ENCODE measurements around the gene SPINK4. TPM values are rescaled to one million over a fixed set of nuclear protein-coding genes. Genes with fewer than 3 reads are reported as not detected.

The SPINK4 gene
- total RNA-seq, 2 donors from 2014 or later = not detected

GRCh38 chr9:33293782-33294181 is 53.8 kb downstream of the SPINK4 start:
- Histone ChIP-seq H3K4me1 (replicated peaks) (peaks cover 7% of the 10 kb centered on the region), H3K27me3 (replicated peaks; ENCODE audit: insufficient read depth) (no peaks in the 10 kb centered on the region), H3K36me3 (peaks cover 0 to 15% of the 10 kb centered on the region in 2 donors), H3K9me3 (no peaks in the 10 kb centered on the region), H3K4me3 (no peak overlapping the region), H3K27ac (no peak overlapping the region)
- intact Hi-C loops (cut with DNase I) = loop anchor here (5.0 kb wide), 1 partner anchor 34 kb away; no protein-coding TSS in a partner anchor
- 83% methylated on average over 2 of the region's 2 CpGs for WGBS
- TF ChIP-seq POLR2AphosphoS5 (IDR thresholded peaks at IDR 0.05) = no peak
- TF ChIP-seq POLR2A (IDR thresholded peaks at IDR 0.05) = no peak
- TF ChIP-seq, protein P1, sequence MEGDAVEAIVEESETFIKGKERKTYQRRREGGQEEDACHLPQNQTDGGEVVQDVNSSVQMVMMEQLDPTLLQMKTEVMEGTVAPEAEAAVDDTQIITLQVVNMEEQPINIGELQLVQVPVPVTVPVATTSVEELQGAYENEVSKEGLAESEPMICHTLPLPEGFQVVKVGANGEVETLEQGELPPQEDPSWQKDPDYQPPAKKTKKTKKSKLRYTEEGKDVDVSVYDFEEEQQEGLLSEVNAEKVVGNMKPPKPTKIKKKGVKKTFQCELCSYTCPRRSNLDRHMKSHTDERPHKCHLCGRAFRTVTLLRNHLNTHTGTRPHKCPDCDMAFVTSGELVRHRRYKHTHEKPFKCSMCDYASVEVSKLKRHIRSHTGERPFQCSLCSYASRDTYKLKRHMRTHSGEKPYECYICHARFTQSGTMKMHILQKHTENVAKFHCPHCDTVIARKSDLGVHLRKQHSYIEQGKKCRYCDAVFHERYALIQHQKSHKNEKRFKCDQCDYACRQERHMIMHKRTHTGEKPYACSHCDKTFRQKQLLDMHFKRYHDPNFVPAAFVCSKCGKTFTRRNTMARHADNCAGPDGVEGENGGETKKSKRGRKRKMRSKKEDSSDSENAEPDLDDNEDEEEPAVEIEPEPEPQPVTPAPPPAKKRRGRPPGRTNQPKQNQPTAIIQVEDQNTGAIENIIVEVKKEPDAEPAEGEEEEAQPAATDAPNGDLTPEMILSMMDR (IDR thresholded peaks at IDR 0.05) = no peak
- DNase-seq (ENCODE audit: low spot score) = no peak

DNA sequence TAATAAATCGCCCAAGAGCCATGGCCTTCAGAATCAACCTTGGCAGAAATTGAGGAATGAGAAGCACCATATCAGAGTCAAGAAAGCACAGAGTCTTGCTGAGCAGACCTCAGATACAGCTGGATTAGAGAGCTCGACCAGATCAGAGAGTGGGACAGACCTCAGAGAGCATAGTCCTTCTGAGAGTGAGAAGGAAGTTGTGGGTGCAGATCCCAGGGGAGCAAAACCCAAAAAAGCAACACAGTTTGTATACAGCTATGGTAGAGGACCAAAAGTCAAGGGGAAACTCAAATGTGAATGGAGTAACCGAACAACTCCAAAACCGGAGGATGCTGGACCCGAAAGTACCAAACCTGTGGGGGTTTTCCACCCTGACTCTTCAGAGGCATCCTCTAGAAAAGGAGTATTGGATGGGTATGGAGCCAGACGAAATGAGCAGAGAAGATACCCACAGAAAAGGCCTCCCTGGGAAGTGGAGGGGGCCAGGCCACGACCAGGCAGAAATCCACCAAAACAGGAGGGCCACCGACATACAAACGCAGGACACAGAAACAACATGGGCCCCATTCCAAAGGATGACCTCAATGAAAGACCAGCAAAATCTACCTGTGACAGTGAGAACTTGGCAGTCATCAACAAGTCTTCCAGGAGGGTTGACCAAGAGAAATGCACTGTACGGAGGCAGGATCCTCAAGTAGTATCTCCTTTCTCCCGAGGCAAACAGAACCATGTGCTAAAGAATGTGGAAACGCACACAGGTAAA is 54.9 kb downstream of the SPINK4 start:
- Histone ChIP-seq H3K27ac (no peak overlapping the region), H3K4me1 (replicated peaks) (peaks cover 7% of the 10 kb centered on the region), H3K27me3 (replicated peaks; ENCODE audit: insufficient read depth) (no peaks in the 10 kb centered on the region), H3K36me3 (peaks cover 0 to 15% of the 10 kb centered on the region in 2 donors), H3K4me3 (no peak overlapping the region), H3K9me3 (no peaks in the 10 kb centered on the region)
- intact Hi-C loops (cut with DNase I) = loop anchor here (5.0 kb wide), 1 partner anchor 32 kb away; no protein-coding TSS in a partner anchor
- WGBS = 94% methylated on average over 12 of the region's 12 CpGs
- DNase-seq (ENCODE audit: low spot score) = no peak
- TF ChIP-seq POLR2A (IDR thresholded peaks at IDR 0.05) = no peak
- TF ChIP-seq POLR2AphosphoS5 (IDR thresholded peaks at IDR 0.05) = no peak
- TF ChIP-seq, protein P1 (IDR thresholded peaks at IDR 0.05) = no peak

- no peak for DNase-seq (ENCODE audit: low spot score)
- WGBS = 85% methylated on average over 2 of the region's 2 CpGs
- peaks cover 7% of the 10 kb centered on the region for H3K4me1 ChIP-seq (replicated peaks)
- H3K36me3 ChIP-seq = peaks cover 0 to 15% of the 10 kb centered on the region in 2 donors
- H3K27me3 ChIP-seq (replicated peaks; ENCODE audit: insufficient read depth) = no peaks in the 10 kb centered on the region
- no peak overlapping the region for H3K4me3 ChIP-seq
- H3K27ac ChIP-seq = no peak overlapping the region
- no peak for TF ChIP-seq POLR2AphosphoS5 (IDR thresholded peaks at IDR 0.05)
- TF ChIP-seq POLR2A (IDR thresholded peaks at IDR 0.05) = no peak
- TF ChIP-seq, protein P1 (IDR thresholded peaks at IDR 0.05) = no peak
- H3K9me3 ChIP-seq = no peaks in the 10 kb centered on the region
- intact Hi-C loops (cut with DNase I) = no loop called here
Measured at GRCh38 chr9:33295571-33295970, 55.6 kb downstream of the SPINK4 start.

DNA sequence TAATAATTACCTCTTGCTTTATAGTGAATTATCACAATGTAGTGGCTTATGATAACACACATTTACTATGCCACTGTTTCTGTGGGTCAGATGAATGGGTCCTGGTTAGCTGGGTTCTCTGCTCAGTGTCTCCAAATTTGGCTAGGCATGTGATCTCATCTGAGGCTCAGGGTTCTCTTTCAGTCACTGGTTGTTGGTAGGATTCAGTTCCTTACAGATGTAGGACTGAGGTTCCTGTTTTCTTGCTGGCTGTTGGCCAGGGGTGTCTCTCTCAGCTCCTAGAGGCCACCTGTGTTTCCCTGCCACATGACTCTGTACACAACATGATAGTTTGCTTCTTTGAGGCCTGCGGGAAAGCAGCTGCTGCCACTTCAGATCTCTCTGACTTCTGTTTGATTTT is 57.5 kb downstream of the SPINK4 start:
- no peak for TF ChIP-seq POLR2AphosphoS5 (IDR thresholded peaks at IDR 0.05)
- TF ChIP-seq, protein P1 (IDR thresholded peaks at IDR 0.05) = no peak
- no peak for TF ChIP-seq POLR2A (IDR thresholded peaks at IDR 0.05)
- Histone ChIP-seq H3K36me3 (peaks cover 0 to 17% of the 10 kb centered on the region in 2 donors), H3K27me3 (replicated peaks; ENCODE audit: insufficient read depth) (no peaks in the 10 kb centered on the region), H3K9me3 (no peaks in the 10 kb centered on the region), H3K4me1 (replicated peaks) (peaks cover 3% of the 10 kb centered on the region), H3K4me3 (no peak overlapping the region), H3K27ac (no peak overlapping the region)
- DNase-seq (ENCODE audit: low spot score) = no peak
- 41% methylated on average over 1 of the region's 1 CpG for WGBS
- intact Hi-C loops (cut with DNase I) = no loop called here

Other genes starting within 250 kb of the SPINK4 start
- gene APTX, start 238.5 kb upstream of the SPINK4 start, total RNA-seq = 10 to 100 TPM; 23.2 to 34.8 TPM
- 100 to 1,000 TPM in 1 of 2 donors, 10 to 100 TPM in 1; 99.4 to 116 TPM for gene DNAJA1, start 214.9 kb upstream of the SPINK4 start, total RNA-seq
- gene SMU1, start 163.5 kb upstream of the SPINK4 start, total RNA-seq = 10 to 100 TPM; 18.4 to 19.1 TPM
- 100 to 1,000 TPM; 153 to 185 TPM for gene B4GALT1, start 72.8 kb upstream of the SPINK4 start, total RNA-seq
- 100 to 1,000 TPM in 1 of 2 donors, 10 to 100 TPM in 1; 94.9 to 112 TPM for gene BAG1, start 24.5 kb downstream of the SPINK4 start, total RNA-seq
- 10 to 100 TPM; 48.8 to 84.2 TPM for gene CHMP5, start 24.9 kb downstream of the SPINK4 start, total RNA-seq
- gene NFX1, start 50.3 kb downstream of the SPINK4 start, total RNA-seq = 10 to 100 TPM; 30.8 to 39.5 TPM
- gene AQP7, start 162.4 kb downstream of the SPINK4 start, total RNA-seq = 1 to 10 TPM in 1 of 2 donors, not detected in 1; 6.4 TPM
- 100 to 1,000 TPM; 200 to 327 TPM for gene AQP3, start 207.4 kb downstream of the SPINK4 start, total RNA-seq
- 10 to 100 TPM; 28.6 to 30.9 TPM for gene NOL6, start 233.8 kb downstream of the SPINK4 start, total RNA-seq